ENCODE results near the gene KLF8.

KLF8 gene

GRCh38 chrX:56309881-56310280, 77.7 kb downstream of the KLF8 start:
- DNase-seq (ENCODE audit: low read depth, low spot score) = no peak

GRCh38 chrX:56310581-56310980, 78.4 kb downstream of the KLF8 start:
- DNase-seq (ENCODE audit: low read depth, low spot score) = no peak

GRCh38 chrX:56313308-56313707, 81.2 kb downstream of the KLF8 start:
- DNase-seq (ENCODE audit: low read depth, low spot score) = no peak

- no peak for DNase-seq (ENCODE audit: low read depth, low spot score)
Measured at GRCh38 chrX:56314334-56314733, 82.2 kb downstream of the KLF8 start.

GRCh38 chrX:56318076-56318475, 85.9 kb downstream of the KLF8 start:
- no peak for DNase-seq (ENCODE audit: low read depth, low spot score)

- no peak for DNase-seq (ENCODE audit: low read depth, low spot score)
Measured at GRCh38 chrX:56319165-56319564, 87.0 kb downstream of the KLF8 start.
